RWPE1 (cell line): ENCODE data around the gene PRKN.
A peak's percentile ranks its signal among the peaks of the same experiment; 100 is the strongest.

Experiments used
- CTCF ChIA-PET: fragments of 350-600 bp; sonication (Branson Sonifier 250); formaldehyde crosslinking; extraction: SDS; loops from one replicate; lab custom pipeline; 2021; lab: Yijun Ruan, JAX
- POLR2A ChIA-PET: fragments of 400-600 bp; formaldehyde crosslinking; extraction: SDS; loops from one replicate; lab custom pipeline; 2020; ENCODE audit warnings: antibody characterized with exemption; ENCODE audit not compliant: low non-redundant PET; lab: Yijun Ruan, JAX
- DNase-seq: peaks from one replicate; pipeline ENCODE4 v3.0.0; 2012; ENCODE audit warnings: low spot score
- H3K27ac ChIP-seq: fragments of 450-650 bp; 2 replicates; pipeline ENCODE4 v1.5.1; 2017
- TF ChIP-seq, protein P1 (sequence below): fragments of 450-650 bp; conservative IDR thresholded peaks from 2 replicates; pipeline ENCODE4 v1.5.1; 2017; ENCODE audit warnings: low read depth, mild to moderate bottlenecking

The PRKN gene

DNA sequence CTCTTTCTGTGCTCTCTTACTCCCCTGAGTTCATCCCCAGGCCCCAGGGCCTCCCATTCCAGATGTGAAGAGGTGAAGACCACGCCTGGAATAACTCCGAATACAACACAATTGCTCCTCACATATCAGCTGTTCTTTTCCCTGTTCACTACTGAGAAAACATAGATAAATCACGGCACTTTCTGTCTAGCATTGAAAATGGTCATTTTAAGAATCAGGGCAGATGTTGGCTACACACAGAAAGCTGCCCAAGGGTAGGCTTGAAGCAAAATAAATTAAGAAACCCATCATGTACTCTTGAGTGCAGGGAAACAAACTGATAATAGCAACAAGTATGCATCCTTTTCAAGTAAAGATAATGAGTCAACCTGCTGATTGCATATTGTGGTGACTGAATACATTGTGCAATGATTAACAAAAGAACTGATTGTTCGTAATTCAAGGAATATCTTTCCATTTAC lies 382.5 kb downstream of the PRKN start:
- peak; percentile 45 for DNase-seq
- TF ChIP-seq, protein P1, sequence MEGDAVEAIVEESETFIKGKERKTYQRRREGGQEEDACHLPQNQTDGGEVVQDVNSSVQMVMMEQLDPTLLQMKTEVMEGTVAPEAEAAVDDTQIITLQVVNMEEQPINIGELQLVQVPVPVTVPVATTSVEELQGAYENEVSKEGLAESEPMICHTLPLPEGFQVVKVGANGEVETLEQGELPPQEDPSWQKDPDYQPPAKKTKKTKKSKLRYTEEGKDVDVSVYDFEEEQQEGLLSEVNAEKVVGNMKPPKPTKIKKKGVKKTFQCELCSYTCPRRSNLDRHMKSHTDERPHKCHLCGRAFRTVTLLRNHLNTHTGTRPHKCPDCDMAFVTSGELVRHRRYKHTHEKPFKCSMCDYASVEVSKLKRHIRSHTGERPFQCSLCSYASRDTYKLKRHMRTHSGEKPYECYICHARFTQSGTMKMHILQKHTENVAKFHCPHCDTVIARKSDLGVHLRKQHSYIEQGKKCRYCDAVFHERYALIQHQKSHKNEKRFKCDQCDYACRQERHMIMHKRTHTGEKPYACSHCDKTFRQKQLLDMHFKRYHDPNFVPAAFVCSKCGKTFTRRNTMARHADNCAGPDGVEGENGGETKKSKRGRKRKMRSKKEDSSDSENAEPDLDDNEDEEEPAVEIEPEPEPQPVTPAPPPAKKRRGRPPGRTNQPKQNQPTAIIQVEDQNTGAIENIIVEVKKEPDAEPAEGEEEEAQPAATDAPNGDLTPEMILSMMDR, result no peak
- ChIA-PET CTCF (no interaction called here), POLR2A (no interaction called here)
- H3K27ac ChIP-seq, result no peak overlapping the region

DNA sequence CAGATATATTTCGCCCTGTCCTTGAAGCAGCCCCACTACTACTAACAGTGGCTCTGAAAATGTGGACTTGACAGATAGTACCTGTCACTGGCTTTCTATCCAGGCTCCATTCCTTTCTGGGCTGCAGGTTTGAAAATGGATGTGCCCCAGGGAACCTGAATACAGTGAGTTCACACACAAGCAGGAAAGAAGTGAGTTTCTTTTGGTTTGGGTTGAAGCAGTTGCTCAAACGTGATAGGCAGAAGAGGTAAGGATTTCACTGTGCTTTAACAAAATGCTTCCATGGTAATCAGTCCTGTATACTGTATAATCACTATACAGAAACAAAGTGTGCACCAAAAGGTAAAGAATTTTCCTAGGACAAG lies 382.9 kb downstream of the PRKN start:
- CTCF ChIA-PET, result no interaction called here
- TF ChIP-seq, protein P1, result no peak
- DNase-seq, result no peak
- no peak overlapping the region for H3K27ac ChIP-seq
- POLR2A ChIA-PET, result no interaction called here

DNA sequence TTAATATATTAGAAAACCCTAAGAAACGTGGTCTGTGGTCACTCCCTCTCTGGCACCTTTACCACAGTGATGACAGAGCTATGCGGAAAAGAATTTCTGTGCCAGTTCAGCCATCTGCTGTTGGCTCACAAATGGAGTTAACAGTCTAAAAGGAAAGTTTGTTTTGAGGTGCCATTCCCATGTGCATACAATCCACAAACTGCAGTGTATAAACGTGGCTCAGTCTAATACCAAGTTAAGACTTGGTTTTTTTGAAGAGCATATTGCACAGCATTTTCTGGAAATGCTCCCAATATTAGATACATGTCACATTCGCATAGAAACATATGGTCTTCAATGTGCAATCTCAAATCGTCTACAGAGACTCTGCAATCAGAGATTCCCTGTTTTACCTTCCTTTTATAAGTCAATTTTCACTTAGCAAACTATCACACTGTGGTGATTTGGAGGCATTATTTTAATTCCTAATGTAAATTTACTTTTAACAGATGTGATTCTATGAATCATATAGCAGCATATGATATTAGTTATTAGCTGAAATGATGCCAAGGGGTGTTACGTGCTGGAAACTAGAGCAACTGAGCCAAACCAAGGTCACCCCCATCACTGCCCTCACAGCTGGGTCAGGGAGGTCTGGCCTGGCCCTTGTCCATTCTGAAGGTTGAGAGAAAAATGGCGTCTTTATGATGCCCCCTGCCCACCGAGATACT lies 383.5 kb downstream of the PRKN start:
- TF ChIP-seq, protein P1, result no peak
- DNase-seq, result no peak
- ChIA-PET CTCF (interaction anchor here (0.5 kb wide), 1 partner anchor 9 kb away, joined by 3 read pairs; no protein-coding TSS in a partner anchor), POLR2A (no interaction called here)
- H3K27ac ChIP-seq, result no peak overlapping the region

DNA sequence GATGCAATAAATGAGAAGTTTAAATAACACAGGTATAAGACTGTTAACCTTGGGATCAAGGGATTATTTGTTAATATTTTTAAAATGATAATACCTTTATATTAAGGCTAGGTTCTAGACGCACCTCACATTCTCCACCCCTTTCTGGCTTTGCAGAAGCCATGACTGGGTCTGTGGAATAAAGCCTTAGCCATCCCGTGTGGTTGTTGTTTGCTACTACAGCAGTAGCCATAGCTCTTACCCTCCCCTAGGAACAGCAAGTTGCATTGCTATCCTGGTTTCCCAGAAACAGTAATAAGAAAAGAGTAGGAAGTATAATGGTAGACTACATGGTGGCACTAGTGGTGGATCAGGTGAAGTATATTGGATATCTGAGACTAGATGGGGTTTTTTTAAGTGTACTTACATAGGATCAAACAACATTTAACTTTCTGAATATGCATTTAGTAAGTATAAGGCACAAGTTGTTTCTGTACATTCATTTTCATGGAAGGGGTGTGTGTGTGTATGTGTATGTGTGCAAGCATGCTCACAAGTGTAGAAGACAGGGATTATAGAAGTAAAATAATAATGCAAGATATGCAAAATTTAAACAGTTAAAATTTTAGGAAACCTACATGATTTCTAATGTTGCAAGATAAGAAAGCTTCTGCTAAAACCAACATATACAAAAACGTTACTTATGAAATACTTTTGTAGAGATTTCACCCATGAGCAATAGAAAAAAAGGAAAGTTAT lies 384.2 kb downstream of the PRKN start:
- CTCF ChIA-PET, result no interaction called here
- no peak overlapping the region for H3K27ac ChIP-seq
- POLR2A ChIA-PET, result no interaction called here
- TF ChIP-seq, protein P1, result no peak
- DNase-seq, result no peak

DNA sequence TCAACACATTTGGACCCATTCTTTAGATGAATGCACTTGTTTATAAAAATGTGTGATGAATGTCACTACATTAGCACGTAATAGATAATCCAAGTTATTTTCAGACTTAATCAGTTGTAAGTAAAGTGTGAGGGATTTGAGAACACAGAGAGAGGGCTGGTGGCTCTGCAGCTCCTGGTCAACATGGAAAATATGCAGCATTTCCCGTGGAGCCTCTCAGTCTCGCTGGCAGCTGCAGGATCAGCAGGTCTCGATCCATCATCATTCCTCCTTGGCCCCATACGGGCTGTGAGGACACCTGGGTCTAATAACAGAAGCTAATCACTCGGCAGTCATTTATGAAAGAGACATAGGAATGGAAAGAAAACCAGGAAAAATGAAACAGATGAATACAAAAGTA lies 390.2 kb downstream of the PRKN start:
- no peak for DNase-seq
- ChIA-PET CTCF (no interaction called here), POLR2A (no interaction called here)
- TF ChIP-seq, protein P1, result no peak
- H3K27ac ChIP-seq, result no peak overlapping the region

DNA sequence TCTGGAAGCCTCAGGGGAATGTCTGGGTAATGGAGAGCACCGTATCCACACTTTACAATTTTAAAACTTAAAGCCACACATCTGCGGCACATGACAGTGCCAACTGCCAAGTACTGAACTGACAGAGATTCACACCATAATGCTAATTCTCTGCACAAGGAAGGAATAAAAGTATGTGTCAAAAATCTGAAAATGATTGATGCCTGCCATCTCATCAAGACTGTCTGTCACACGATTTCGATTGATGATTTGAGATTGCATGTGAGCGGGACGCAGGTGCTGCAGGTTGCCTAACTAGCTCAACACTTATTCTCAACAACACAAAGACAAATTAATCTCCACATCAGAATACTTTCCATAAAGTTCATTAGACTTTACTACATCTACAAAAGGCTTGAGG lies 391.2 kb downstream of the PRKN start:
- ChIA-PET POLR2A (no interaction called here), CTCF (interaction anchor here (0.6 kb wide), 1 partner anchor 213 kb away, joined by 3 read pairs; no protein-coding TSS in a partner anchor)
- no peak for DNase-seq
- TF ChIP-seq, protein P1, result no peak
- H3K27ac ChIP-seq, result no peak overlapping the region
